ENCODE results near the gene LYL1. TPM values are rescaled to one million over a fixed set of nuclear protein-coding genes. Genes with fewer than 3 reads are reported as not detected.

LYL1 gene
- total and polyA plus RNA-seq, 9 of the 15 experiments (the other 6 are each of a cell fraction or from before 2014, with no cell fraction given), result 1.3 to 266 (median 34.0) TPM

DNA sequence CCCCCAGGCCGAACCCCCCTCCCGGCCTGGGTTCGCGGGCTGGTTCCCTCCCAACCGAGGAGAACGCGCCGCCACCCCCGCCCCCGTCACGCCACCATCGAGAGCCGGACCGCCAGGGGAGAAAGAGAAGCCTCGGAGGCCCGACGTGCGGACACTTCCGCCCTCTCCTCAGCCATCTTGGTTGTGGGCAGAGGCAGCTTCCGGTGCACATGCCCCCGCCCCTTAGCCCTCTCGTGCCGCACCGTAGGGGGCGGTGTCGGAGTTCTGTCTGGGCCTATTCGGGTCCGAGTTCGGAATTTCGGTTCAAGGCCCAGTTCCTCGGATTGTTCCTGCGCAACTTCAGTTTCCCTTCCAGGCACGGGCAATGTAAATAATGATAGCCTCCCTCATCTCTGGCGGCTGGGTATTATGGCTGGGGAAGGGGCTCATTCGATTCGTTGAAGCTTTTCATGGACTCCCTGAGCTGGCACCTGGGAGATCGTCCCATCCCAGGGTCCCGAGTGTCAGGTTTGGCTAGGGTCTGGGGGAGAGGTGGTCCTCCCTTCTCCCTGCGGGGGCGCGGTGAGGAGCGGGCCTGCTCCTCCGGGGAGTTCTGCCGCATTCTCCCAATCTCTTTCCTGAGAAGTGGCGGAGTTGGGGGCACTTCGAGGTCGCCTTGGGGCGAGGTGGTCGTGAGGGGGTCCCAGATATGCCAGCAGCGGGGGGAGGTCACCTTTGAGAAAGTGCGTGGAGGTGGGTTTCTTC lies 47.7 kb upstream of the LYL1 start, which contains the start of the genes IER2 and STX10 (continued):
- TF ChIP-seq, protein P1, sequence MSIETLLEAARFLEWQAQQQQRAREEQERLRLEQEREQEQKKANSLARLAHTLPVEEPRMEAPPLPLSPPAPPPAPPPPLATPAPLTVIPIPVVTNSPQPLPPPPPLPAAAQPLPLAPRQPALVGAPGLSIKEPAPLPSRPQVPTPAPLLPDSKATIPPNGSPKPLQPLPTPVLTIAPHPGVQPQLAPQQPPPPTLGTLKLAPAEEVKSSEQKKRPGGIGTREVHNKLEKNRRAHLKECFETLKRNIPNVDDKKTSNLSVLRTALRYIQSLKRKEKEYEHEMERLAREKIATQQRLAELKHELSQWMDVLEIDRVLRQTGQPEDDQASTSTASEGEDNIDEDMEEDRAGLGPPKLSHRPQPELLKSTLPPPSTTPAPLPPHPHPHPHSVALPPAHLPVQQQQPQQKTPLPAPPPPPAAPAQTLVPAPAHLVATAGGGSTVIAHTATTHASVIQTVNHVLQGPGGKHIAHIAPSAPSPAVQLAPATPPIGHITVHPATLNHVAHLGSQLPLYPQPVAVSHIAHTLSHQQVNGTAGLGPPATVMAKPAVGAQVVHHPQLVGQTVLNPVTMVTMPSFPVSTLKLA (conservative IDR thresholded peaks at IDR 0.05), result peak; percentile 92 to 95
- TF ChIP-seq POLR2AphosphoS5 (IDR thresholded peaks at IDR 0.05; ENCODE audit: control insufficient read depth, insufficient read depth, low read depth, low read length) (peak; percentile 67; the same call in 1 of the 2 replicates), SIX5 (IDR thresholded peaks at IDR 0.05; ENCODE audit: borderline replicate concordance in 1 of 2, insufficient read depth in 1 of 2, low read depth in 1 of 2, low read length in 2 of 2) (peak; percentile 61 to 76), CBX3 (IDR thresholded peaks at IDR 0.05; ENCODE audit: borderline replicate concordance in 1 of 2, low read length in 2 of 2) (peak in 1 of 2 experiments; percentile 70; a peak in 1 of 3 replicates), ESRRB (CRISPR knock-in tag; IDR thresholded peaks at IDR 0.05; ENCODE audit: borderline replicate concordance) (no peak), CC2D1A (IDR thresholded peaks at IDR 0.05) (0 out of 2 replicates have a peak, but pooled peaks have one; percentile 34), YY1 (IDR thresholded peaks at IDR 0.05; ENCODE audit: borderline replicate concordance in 1 of 3, control insufficient read depth in 1 of 3, extremely low read depth in 1 of 3, insufficient read depth in 3 of 3, insufficient read length in 1 of 3, insufficient replicate concordance in 2 of 3, low read depth in 1 of 3, low read length in 2 of 3) (peak; percentile 98 to 100 (median 99)), FOXK1 (CRISPR knock-in tag; IDR thresholded peaks at IDR 0.05; ENCODE audit: borderline replicate concordance) (0 out of 2 replicates have a peak, but pooled peaks have one; percentile 63), HOXB6 (CRISPR knock-in tag; IDR thresholded peaks at IDR 0.05; ENCODE audit: borderline replicate concordance) (no peak), ZNF586 (CRISPR knock-in tag; conservative IDR thresholded peaks at IDR 0.05) (no peak), HCFC1 (IDR thresholded peaks at IDR 0.05; ENCODE audit: low read depth, low read length) (peak; percentile 94), SRSF1 (IDR thresholded peaks at IDR 0.05; ENCODE audit: low read depth, low read length) (no peak), RB1 (IDR thresholded peaks at IDR 0.05; ENCODE audit: low read depth) (peak; percentile 71; the same call in 1 of the 2 replicates)
- TF ChIP-seq, protein P2, sequence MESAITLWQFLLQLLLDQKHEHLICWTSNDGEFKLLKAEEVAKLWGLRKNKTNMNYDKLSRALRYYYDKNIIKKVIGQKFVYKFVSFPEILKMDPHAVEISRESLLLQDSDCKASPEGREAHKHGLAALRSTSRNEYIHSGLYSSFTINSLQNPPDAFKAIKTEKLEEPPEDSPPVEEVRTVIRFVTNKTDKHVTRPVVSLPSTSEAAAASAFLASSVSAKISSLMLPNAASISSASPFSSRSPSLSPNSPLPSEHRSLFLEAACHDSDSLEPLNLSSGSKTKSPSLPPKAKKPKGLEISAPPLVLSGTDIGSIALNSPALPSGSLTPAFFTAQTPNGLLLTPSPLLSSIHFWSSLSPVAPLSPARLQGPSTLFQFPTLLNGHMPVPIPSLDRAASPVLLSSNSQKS (CRISPR knock-in tag; IDR thresholded peaks at IDR 0.05), result no peak
- TF ChIP-seq, protein P3, sequence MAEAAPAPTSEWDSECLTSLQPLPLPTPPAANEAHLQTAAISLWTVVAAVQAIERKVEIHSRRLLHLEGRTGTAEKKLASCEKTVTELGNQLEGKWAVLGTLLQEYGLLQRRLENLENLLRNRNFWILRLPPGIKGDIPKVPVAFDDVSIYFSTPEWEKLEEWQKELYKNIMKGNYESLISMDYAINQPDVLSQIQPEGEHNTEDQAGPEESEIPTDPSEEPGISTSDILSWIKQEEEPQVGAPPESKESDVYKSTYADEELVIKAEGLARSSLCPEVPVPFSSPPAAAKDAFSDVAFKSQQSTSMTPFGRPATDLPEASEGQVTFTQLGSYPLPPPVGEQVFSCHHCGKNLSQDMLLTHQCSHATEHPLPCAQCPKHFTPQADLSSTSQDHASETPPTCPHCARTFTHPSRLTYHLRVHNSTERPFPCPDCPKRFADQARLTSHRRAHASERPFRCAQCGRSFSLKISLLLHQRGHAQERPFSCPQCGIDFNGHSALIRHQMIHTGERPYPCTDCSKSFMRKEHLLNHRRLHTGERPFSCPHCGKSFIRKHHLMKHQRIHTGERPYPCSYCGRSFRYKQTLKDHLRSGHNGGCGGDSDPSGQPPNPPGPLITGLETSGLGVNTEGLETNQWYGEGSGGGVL (CRISPR knock-in tag; IDR thresholded peaks at IDR 0.05), result no peak
- TF ChIP-seq, protein P4, sequence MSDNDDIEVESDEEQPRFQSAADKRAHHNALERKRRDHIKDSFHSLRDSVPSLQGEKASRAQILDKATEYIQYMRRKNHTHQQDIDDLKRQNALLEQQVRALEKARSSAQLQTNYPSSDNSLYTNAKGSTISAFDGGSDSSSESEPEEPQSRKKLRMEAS (CRISPR knock-in tag; IDR thresholded peaks at IDR 0.05), result peak; percentile 79
- TF ChIP-seq, protein P5, sequence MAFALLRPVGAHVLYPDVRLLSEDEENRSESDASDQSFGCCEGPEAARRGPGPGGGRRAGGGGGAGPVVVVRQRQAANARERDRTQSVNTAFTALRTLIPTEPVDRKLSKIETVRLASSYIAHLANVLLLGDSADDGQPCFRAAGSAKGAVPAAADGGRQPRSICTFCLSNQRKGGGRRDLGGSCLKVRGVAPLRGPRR (CRISPR knock-in tag; IDR thresholded peaks at IDR 0.05), result 0 out of 2 replicates have a peak, but pooled peaks have one; percentile 30
- TF ChIP-seq, protein P6, sequence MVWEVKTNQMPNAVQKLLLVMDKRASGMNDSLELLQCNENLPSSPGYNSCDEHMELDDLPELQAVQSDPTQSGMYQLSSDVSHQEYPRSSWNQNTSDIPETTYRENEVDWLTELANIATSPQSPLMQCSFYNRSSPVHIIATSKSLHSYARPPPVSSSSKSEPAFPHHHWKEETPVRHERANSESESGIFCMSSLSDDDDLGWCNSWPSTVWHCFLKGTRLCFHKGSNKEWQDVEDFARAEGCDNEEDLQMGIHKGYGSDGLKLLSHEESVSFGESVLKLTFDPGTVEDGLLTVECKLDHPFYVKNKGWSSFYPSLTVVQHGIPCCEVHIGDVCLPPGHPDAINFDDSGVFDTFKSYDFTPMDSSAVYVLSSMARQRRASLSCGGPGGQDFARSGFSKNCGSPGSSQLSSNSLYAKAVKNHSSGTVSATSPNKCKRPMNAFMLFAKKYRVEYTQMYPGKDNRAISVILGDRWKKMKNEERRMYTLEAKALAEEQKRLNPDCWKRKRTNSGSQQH (CRISPR knock-in tag; IDR thresholded peaks at IDR 0.05), result no peak

Data from K562 (cell line).